Measurements from ENCODE around the gene CTBP1. TPM values are rescaled to one million over a fixed set of nuclear protein-coding genes. Genes with fewer than 3 reads are reported as not detected.

CTBP1 gene
- total and polyA plus RNA-seq, 2 donors (not counting 1 experiment from before 2014, with no cell fraction given): 212 to 343 TPM

- Histone ChIP-seq H4K20me1 (ENCODE audit: control insufficient read depth, insufficient read depth, low read length, poor library complexity, severe bottlenecking) (peaks cover 62% of the 10 kb centered on the region), H2AFZ (ENCODE audit: insufficient read depth, low read depth, low read length, poor library complexity, severe bottlenecking) (no peak overlapping the region), H3K4me1 (ENCODE audit: control insufficient read depth in 2 of 2, insufficient read depth in 2 of 2, low read length in 2 of 2) (peaks cover 34 to 43% of the 10 kb centered on the region in 2 donors), H3K27ac (ENCODE audit: low read length in 2 of 2) (peak overlapping the region in 1 of 2 donors; percentile 39), H3K4me2 (replicated peaks; ENCODE audit: low read depth, low read length, poor library complexity, severe bottlenecking) (peak overlapping the region; percentile 92), H3K4me3 (ENCODE audit: control extremely low read depth in 1 of 5, extremely low read depth in 1 of 5, insufficient read depth in 1 of 5, low read depth in 2 of 5, low read length in 4 of 5) (no peak overlapping the region), H3K9me3 (ENCODE audit: control extremely low read depth in 1 of 3, control insufficient read depth in 2 of 3, insufficient read depth in 1 of 3, low read length in 2 of 3) (no peaks in the 10 kb centered on the region), H3K79me2 (ENCODE audit: control insufficient read depth, insufficient read depth, low read length) (peaks cover 71% of the 10 kb centered on the region), H3K9ac (ENCODE audit: low read length) (no peak overlapping the region), H3K27me3 (replicated peaks in 1 of 4; ENCODE audit: control extremely low read depth in 1 of 4, control insufficient read depth in 3 of 4, insufficient read depth in 4 of 4, low read length in 3 of 4) (no peaks in the 10 kb centered on the region), H3K36me3 (replicated peaks in 1 of 2; ENCODE audit: control extremely low read depth in 1 of 2, control insufficient read depth in 1 of 2, extremely low read depth in 1 of 2, insufficient read depth in 2 of 2, low read length in 1 of 2) (peaks cover 0 to 9% of the 10 kb centered on the region in 2 experiments)
- WGBS (ENCODE audit: insufficient coverage): 86% methylated on average over 11 of the region's 11 CpGs
- no peaks in the 10 kb centered on the region for H3K27me3 Mint-ChIP-seq
- ChIA-PET POLR2A (no interaction called here), CTCF (interaction anchor here (2.1 kb wide), 1 partner anchor 24 kb away, joined by 14 read pairs; no protein-coding TSS in a partner anchor)
- ATAC-seq (ENCODE audit: low read depth) (no peak), DNase-seq (no peak)
- H3K9me3 Mint-ChIP-seq (ENCODE audit: insufficient read depth): no peaks in the 10 kb centered on the region
- TF ChIP-seq CTCF (IDR thresholded peaks at IDR 0.05): no peak
- TF ChIP-seq EZH2 (IDR thresholded peaks at IDR 0.05; ENCODE audit: borderline replicate concordance, insufficient read depth, low read depth, low read length, poor library complexity, severe bottlenecking): no peak
- peaks cover 53% of the 10 kb centered on the region for H3K4me1 Mint-ChIP-seq
- H3K4me3 Mint-ChIP-seq: peak overlapping the region; percentile 44
- intact Hi-C loops (cut with micrococcal nuclease): no loop called here
- peak overlapping the region; percentile 77 for H3K27ac Mint-ChIP-seq
Measured at GRCh38 chr4:1291996-1292702, 43.2 kb upstream of the CTBP1 start.

- Mint-ChIP-seq H3K4me1 (peaks cover 46% of the 10 kb centered on the region), H3K9me3 (ENCODE audit: insufficient read depth) (no peaks in the 10 kb centered on the region), H3K27ac (peak overlapping the region; percentile 79), H3K27me3 (no peaks in the 10 kb centered on the region), H3K4me3 (peak overlapping the region; percentile 94)
- CTCF ChIA-PET: interaction anchor here (0.9 to 2.1 kb wide), 3 partner anchors 23 to 236 kb away, joined by 3 to 14 read pairs (median 3); no protein-coding TSS in a partner anchor
- intact Hi-C loops (cut with micrococcal nuclease): no loop called here
- H2AFZ ChIP-seq (ENCODE audit: insufficient read depth, low read depth, low read length, poor library complexity, severe bottlenecking): no peak overlapping the region
- WGBS (ENCODE audit: insufficient coverage): 87% methylated on average over 8 of the region's 9 CpGs
- H3K4me2 ChIP-seq (replicated peaks; ENCODE audit: low read depth, low read length, poor library complexity, severe bottlenecking): peak overlapping the region; percentile 92
- no peak for DNase-seq
- H3K4me1 ChIP-seq (ENCODE audit: control insufficient read depth in 2 of 2, insufficient read depth in 2 of 2, low read length in 2 of 2): peaks cover 34 to 43% of the 10 kb centered on the region in 2 donors
- H3K9ac ChIP-seq (ENCODE audit: low read length): peak overlapping the region; percentile 89
- no peak for ATAC-seq (ENCODE audit: low read depth)
- no peaks in the 10 kb centered on the region for H3K36me3 ChIP-seq (replicated peaks in 1 of 2; ENCODE audit: control extremely low read depth in 1 of 2, control insufficient read depth in 1 of 2, extremely low read depth in 1 of 2, insufficient read depth in 2 of 2, low read length in 1 of 2)
- peak overlapping the region in 1 of 2 donors; percentile 88 for H3K27ac ChIP-seq (ENCODE audit: low read length in 2 of 2)
- H3K9me3 ChIP-seq (ENCODE audit: control extremely low read depth in 1 of 3, control insufficient read depth in 2 of 3, insufficient read depth in 1 of 3, low read length in 2 of 3): peaks cover 0 to 10% (median 3%) of the 10 kb centered on the region in 3 donors
- peaks cover 61% of the 10 kb centered on the region for H3K79me2 ChIP-seq (ENCODE audit: control insufficient read depth, insufficient read depth, low read length)
- H4K20me1 ChIP-seq (ENCODE audit: control insufficient read depth, insufficient read depth, low read length, poor library complexity, severe bottlenecking): peaks cover 53% of the 10 kb centered on the region
- H3K4me3 ChIP-seq (ENCODE audit: control extremely low read depth in 1 of 5, extremely low read depth in 1 of 5, insufficient read depth in 1 of 5, low read depth in 2 of 5, low read length in 4 of 5): peak overlapping the region; percentile 66 to 83 (median 79)
- no peaks in the 10 kb centered on the region for H3K27me3 ChIP-seq (replicated peaks in 1 of 4; ENCODE audit: control extremely low read depth in 1 of 4, control insufficient read depth in 3 of 4, insufficient read depth in 4 of 4, low read length in 3 of 4)
- TF ChIP-seq CTCF (IDR thresholded peaks at IDR 0.05) (no peak), EZH2 (IDR thresholded peaks at IDR 0.05; ENCODE audit: borderline replicate concordance, insufficient read depth, low read depth, low read length, poor library complexity, severe bottlenecking) (no peak)
- POLR2A ChIA-PET: interaction anchor here (2.3 kb wide), 1 partner anchor 56 kb away, joined by 16 read pairs; the partner anchor contains the start of gene UVSSA
Measured at GRCh38 chr4:1291091-1291490, 42.2 kb upstream of the CTBP1 start.
